GM23248 (cell line): ENCODE data around the gene SON. TPM values are rescaled to one million over a fixed set of nuclear protein-coding genes. Genes with fewer than 3 reads are reported as not detected.

ENCODE experiments used
- DNase-seq: peaks from one replicate; pipeline ENCODE4 v3.0.0-alpha.2; 2015
- H2AFZ ChIP-seq: fragments of 200-600 bp; sonication (generic); 2 replicates; pipeline ENCODE4 v1.6.1; 2016; ENCODE audit warnings: antibody characterized with exemption
- H3F3A ChIP-seq: fragments of 200-600 bp; sonication (generic); 2 replicates; pipeline ENCODE4 v1.6.1; 2016; ENCODE audit warnings: mild to moderate bottlenecking, antibody characterized with exemption, mixed run types; ENCODE audit not compliant: insufficient read depth
- H3K27ac ChIP-seq: fragments of 200-600 bp; sonication (generic); 2 replicates; pipeline ENCODE4 v1.5.1; 2016; ENCODE audit warnings: mild to moderate bottlenecking
- H3K27me3 ChIP-seq: fragments of 200-600 bp; sonication (generic); replicated peaks from 2 replicates; pipeline ENCODE4 v1.6.1; 2016; ENCODE audit warnings: mild to moderate bottlenecking; ENCODE audit not compliant: insufficient read depth
- H3K36me3 ChIP-seq: fragments of 200-600 bp; sonication (generic); 2 replicates; pipeline ENCODE4 v1.6.1; 2016; ENCODE audit warnings: low read depth, mild to moderate bottlenecking
- H3K4me1 ChIP-seq: fragments of 200-600 bp; sonication (generic); 2 replicates; pipeline ENCODE4 v1.6.1; 2016; ENCODE audit warnings: mild to moderate bottlenecking; ENCODE audit not compliant: insufficient read depth
- H3K4me2 ChIP-seq: fragments of 200-600 bp; sonication (generic); one replicate; pipeline ENCODE4 v1.6.1; 2016; ENCODE audit warnings: mild to moderate bottlenecking; ENCODE audit not compliant: unreplicated experiment
- H3K4me3 ChIP-seq: fragments of 200-600 bp; sonication (generic); 2 replicates; pipeline ENCODE4 v1.5.1; 2016; ENCODE audit warnings: mild to moderate bottlenecking
- H3K79me2 ChIP-seq: fragments of 200-600 bp; sonication (generic); 2 replicates; pipeline ENCODE4 v1.6.1; 2016; ENCODE audit warnings: mild to moderate bottlenecking; ENCODE audit not compliant: insufficient read depth
- H3K9ac ChIP-seq: fragments of 200-600 bp; sonication (generic); 2 replicates; pipeline ENCODE4 v1.6.1; 2016; ENCODE audit warnings: mild to moderate bottlenecking
- H3K9me2 ChIP-seq: fragments of 200-600 bp; sonication (generic); 2 replicates; pipeline ENCODE4 v1.6.1; 2016; ENCODE audit warnings: mixed run types, mild to moderate bottlenecking, moderate library complexity; ENCODE audit not compliant: insufficient read depth
- H3K9me3 ChIP-seq: fragments of 200-600 bp; sonication (generic); one replicate; pipeline ENCODE4 v1.6.1; 2017; ENCODE audit warnings: low read depth
- H4K20me1 ChIP-seq: fragments of 200-600 bp; sonication (generic); 2 replicates; pipeline ENCODE4 v1.6.0; 2016; ENCODE audit not compliant: insufficient read depth
- EZH2 ChIP-seq: fragments of 200-600 bp; sonication (generic); IDR thresholded peaks from 2 replicates; pipeline ENCODE4 v1.6.1; 2018; ENCODE audit warnings: antibody characterized with exemption, mild to moderate bottlenecking; ENCODE audit not compliant: insufficient read depth, poor library complexity, severe bottlenecking
- EZH2phosphoT487 ChIP-seq: fragments of 200-600 bp; sonication (generic); IDR thresholded peaks from 2 replicates; pipeline ENCODE4 v1.6.1; 2018; ENCODE audit warnings: antibody characterized with exemption, moderate library complexity, mild to moderate bottlenecking, low read depth; ENCODE audit not compliant: insufficient read depth
- WGBS, 2 experiments: methylation state at CpG; one replicate each; pipeline ENCODE4 v1.1.6; 2015 to 2017; ENCODE audit warnings: low lambda C conversion rate in 2 of 2, low coverage in 1 of 2; ENCODE audit errors: missing lambda C conversion rate in 2 of 2; 5-methylcytosine and 5-hydroxymethylcytosine counted together
- in situ Hi-C: fragments of 300-500 bp; cut with MboI; formaldehyde crosslinking; loops from 2 replicates; pipeline ENCODE4 v1.15.0; 2020
- polyA plus RNA-seq: library from polyadenylated mRNA; unstranded; fragments of >200 nt; fragmentation: Nextera tagmentation; extraction: Ambion mirVana; gene quantifications from 2 replicates; pipeline ENCODE4 v1.2.1, GENCODE V29; 2016
- total RNA-seq: library from RNA; depleted of rRNA; stranded (reverse); fragments of >200 nt; shearing (Covaris generic); gene quantifications from 2 replicates; pipeline ENCODE4 v1.2.3, GENCODE V29; 2014

Gene SON
- total and polyA plus RNA-seq, 2 experiments from 2014 or later = 106 to 336 TPM

- no peak for DNase-seq
- Histone ChIP-seq H3K79me2 (no peaks in the 10 kb centered on the region), H4K20me1 (no peaks in the 10 kb centered on the region), H3K27ac (no peak overlapping the region), H3K36me3 (peaks cover 35% of the 10 kb centered on the region), H3K9me2 (no peaks in the 10 kb centered on the region), H3K4me2 (no peak overlapping the region), H2AFZ (no peak overlapping the region), H3K27me3 (no peaks in the 10 kb centered on the region), H3F3A (no peaks in the 10 kb centered on the region), H3K9me3 (no peaks in the 10 kb centered on the region), H3K4me1 (no peaks in the 10 kb centered on the region), H3K4me3 (no peak overlapping the region), H3K9ac (no peak overlapping the region)
- in situ Hi-C loops = no loop called here
- TF ChIP-seq EZH2phosphoT487 (no peak), EZH2 (no peak)
- WGBS, 2 experiments = 98 to 100% methylated on average over 1 of the region's 1 CpG
These were observed 19.9 kb upstream of the SON start for GRCh38 chr21:33522953-33523349.

GRCh38 chr21:33531007-33531406 is 11.8 kb upstream of the SON start:
- Histone ChIP-seq H3K4me3 (no peak overlapping the region), H3K79me2 (peaks cover 19% of the 10 kb centered on the region), H3K27ac (no peak overlapping the region), H4K20me1 (no peaks in the 10 kb centered on the region), H2AFZ (no peak overlapping the region), H3K36me3 (peaks cover 88% of the 10 kb centered on the region), H3K27me3 (no peaks in the 10 kb centered on the region), H3K9me3 (no peaks in the 10 kb centered on the region), H3K4me1 (no peaks in the 10 kb centered on the region), H3K9ac (no peak overlapping the region), H3F3A (no peaks in the 10 kb centered on the region), H3K9me2 (no peaks in the 10 kb centered on the region), H3K4me2 (no peak overlapping the region)
- no peak for DNase-seq
- in situ Hi-C loops = no loop called here
- no peak for TF ChIP-seq EZH2
- 95 to 96% methylated on average over 3 of the region's 3 CpGs for WGBS, 2 experiments

- peaks cover 58% of the 10 kb centered on the region for H3K36me3 ChIP-seq
- H3K9me2 ChIP-seq = no peaks in the 10 kb centered on the region
- in situ Hi-C loops = no loop called here
These were observed 5.6 kb upstream of the SON start for GRCh38 chr21:33537212-33537611.

GRCh38 chr21:33539616-33540015 is 3.2 kb upstream of the SON start:
- peaks cover 36% of the 10 kb centered on the region for H3K36me3 ChIP-seq
- no peak for DNase-seq

More at GRCh38 chr21:33537212-33537611, 5.6 kb upstream of the SON start:
- 94 to 97% methylated on average over 2 of the region's 2 CpGs for WGBS, 2 experiments
- Histone ChIP-seq H4K20me1 (no peaks in the 10 kb centered on the region), H3K27me3 (no peaks in the 10 kb centered on the region), H3K9me3 (no peaks in the 10 kb centered on the region), H3K27ac (no peak overlapping the region), H3K4me2 (no peak overlapping the region), H3K4me1 (peaks cover 16% of the 10 kb centered on the region; the same call in 1 of the 2 replicates), H3K79me2 (peaks cover 77% of the 10 kb centered on the region), H3F3A (peaks cover 8% of the 10 kb centered on the region; the same call in 1 of the 2 replicates), H3K9ac (no peak overlapping the region), H2AFZ (no peak overlapping the region), H3K4me3 (no peak overlapping the region)
- DNase-seq = no peak
- TF ChIP-seq EZH2phosphoT487 = no peak
- no peak for TF ChIP-seq EZH2

GRCh38 chr21:33540711-33541104 is 2.1 kb upstream of the SON start:
- Histone ChIP-seq H3K9me2 (no peaks in the 10 kb centered on the region), H3K4me2 (peak overlapping the region; percentile 80), H3K4me3 (peak overlapping the region; percentile 97), H2AFZ (no peak overlapping the region), H3K27ac (peak overlapping the region; percentile 99), H3K36me3 (peaks cover 25% of the 10 kb centered on the region), H3K79me2 (peaks cover 90% of the 10 kb centered on the region), H3K9me3 (no peaks in the 10 kb centered on the region), H3F3A (peaks cover 15% of the 10 kb centered on the region; the same call in 1 of the 2 replicates), H4K20me1 (peaks cover 21% of the 10 kb centered on the region), H3K4me1 (peaks cover 23% of the 10 kb centered on the region), H3K27me3 (no peaks in the 10 kb centered on the region), H3K9ac (peak overlapping the region; percentile 8; the same call in 1 of the 2 replicates)
- TF ChIP-seq EZH2 = no peak
- TF ChIP-seq EZH2phosphoT487 = no peak
- in situ Hi-C loops = no loop called here
- 53 to 54% methylated on average over 3 of the region's 3 CpGs for WGBS, 2 experiments
- DNase-seq = no peak

More at GRCh38 chr21:33539616-33540015, 3.2 kb upstream of the SON start:
- in situ Hi-C loops = no loop called here
- Histone ChIP-seq H3F3A (peaks cover 15% of the 10 kb centered on the region; the same call in 1 of the 2 replicates), H2AFZ (no peak overlapping the region), H3K27me3 (no peaks in the 10 kb centered on the region), H3K4me2 (no peak overlapping the region), H3K9me2 (no peaks in the 10 kb centered on the region), H3K79me2 (peaks cover 90% of the 10 kb centered on the region), H3K9ac (no peak overlapping the region), H3K4me1 (peaks cover 16% of the 10 kb centered on the region; the same call in 1 of the 2 replicates), H3K27ac (no peak overlapping the region), H3K4me3 (no peak overlapping the region), H4K20me1 (peaks cover 11% of the 10 kb centered on the region), H3K9me3 (no peaks in the 10 kb centered on the region)
- WGBS, 2 experiments = 95 to 97% methylated on average over 4 of the region's 4 CpGs
- no peak for TF ChIP-seq EZH2phosphoT487
- TF ChIP-seq EZH2 = no peak
